ENCODE data around the gene CFDP1. TPM values are rescaled to one million over a fixed set of nuclear protein-coding genes. Genes with fewer than 3 reads are reported as not detected.

Gene CFDP1
- total RNA-seq, 1 experiment from 2014 or later, result 97.6 TPM

- Histone ChIP-seq H3K9me3 (ENCODE audit: low read depth, low read length, poor library complexity, severe bottlenecking) (no peaks in the 10 kb centered on the region), H3K4me1 (ENCODE audit: insufficient read depth, low read length, poor library complexity, severe bottlenecking) (peaks cover 33% of the 10 kb centered on the region), H3K4me3 (ENCODE audit: low read depth, low read length, poor library complexity, severe bottlenecking) (no peak overlapping the region), H3K36me3 (ENCODE audit: insufficient read depth, low read length, poor library complexity, severe bottlenecking) (peaks cover 16% of the 10 kb centered on the region), H3K27ac (ENCODE audit: low read depth, low read length, poor library complexity, severe bottlenecking) (peak overlapping the region; percentile 67), H3K27me3 (replicated peaks; ENCODE audit: insufficient read depth, low read depth, low read length, poor library complexity) (no peaks in the 10 kb centered on the region)
- TF ChIP-seq EZH2 (IDR thresholded peaks at IDR 0.05; ENCODE audit: borderline replicate concordance, low read depth, low read length, poor library complexity, severe bottlenecking) (no peak), CTCF (conservative IDR thresholded peaks at IDR 0.05; ENCODE audit: low read depth, low read length) (no peak)
- intact Hi-C loops (cut with micrococcal nuclease; ENCODE audit: unreplicated experiment), result no loop called here
- no TSS peak for BruUV-seq (replicated peaks)
- CTCF ChIA-PET, result no interaction called here
- DNase-seq (ENCODE audit: low spot score), result no peak
- POLR2A ChIA-PET (ENCODE audit: low non-redundant PET), result no interaction called here
These were observed 138.4 kb downstream of the CFDP1 start for GRCh38 chr16:75294773-75295459.

- Histone ChIP-seq H3K9me3 (ENCODE audit: low read depth, low read length, poor library complexity, severe bottlenecking) (no peaks in the 10 kb centered on the region), H3K27ac (ENCODE audit: low read depth, low read length, poor library complexity, severe bottlenecking) (peak overlapping the region; percentile 67), H3K27me3 (replicated peaks; ENCODE audit: insufficient read depth, low read depth, low read length, poor library complexity) (no peaks in the 10 kb centered on the region), H3K4me1 (ENCODE audit: insufficient read depth, low read length, poor library complexity, severe bottlenecking) (peaks cover 33% of the 10 kb centered on the region), H3K36me3 (ENCODE audit: insufficient read depth, low read length, poor library complexity, severe bottlenecking) (peaks cover 11% of the 10 kb centered on the region), H3K4me3 (ENCODE audit: low read depth, low read length, poor library complexity, severe bottlenecking) (no peak overlapping the region)
- BruUV-seq (replicated peaks), result no TSS peak
- ChIA-PET CTCF (interaction anchor here (0.7 kb wide), 1 partner anchor 94 kb away, joined by 3 read pairs; no protein-coding TSS in a partner anchor), POLR2A (ENCODE audit: low non-redundant PET) (no interaction called here)
- intact Hi-C loops (cut with micrococcal nuclease; ENCODE audit: unreplicated experiment), result no loop called here
- TF ChIP-seq CTCF (conservative IDR thresholded peaks at IDR 0.05; ENCODE audit: low read depth, low read length), result no peak
- no peak for TF ChIP-seq EZH2 (IDR thresholded peaks at IDR 0.05; ENCODE audit: borderline replicate concordance, low read depth, low read length, poor library complexity, severe bottlenecking)
- no peak for DNase-seq (ENCODE audit: low spot score)
These were observed 139.5 kb downstream of the CFDP1 start for GRCh38 chr16:75293772-75294171.

GRCh38 chr16:75293173-75293572 lies 140.1 kb downstream of the CFDP1 start:
- Histone ChIP-seq H3K27me3 (replicated peaks; ENCODE audit: insufficient read depth, low read depth, low read length, poor library complexity) (no peaks in the 10 kb centered on the region), H3K36me3 (ENCODE audit: insufficient read depth, low read length, poor library complexity, severe bottlenecking) (peaks cover 11% of the 10 kb centered on the region), H3K27ac (ENCODE audit: low read depth, low read length, poor library complexity, severe bottlenecking) (peak overlapping the region; percentile 67), H3K4me1 (ENCODE audit: insufficient read depth, low read length, poor library complexity, severe bottlenecking) (peaks cover 33% of the 10 kb centered on the region), H3K9me3 (ENCODE audit: low read depth, low read length, poor library complexity, severe bottlenecking) (no peaks in the 10 kb centered on the region), H3K4me3 (ENCODE audit: low read depth, low read length, poor library complexity, severe bottlenecking) (no peak overlapping the region)
- intact Hi-C loops (cut with micrococcal nuclease; ENCODE audit: unreplicated experiment), result no loop called here
- CTCF ChIA-PET, result no interaction called here
- no peak for TF ChIP-seq CTCF (conservative IDR thresholded peaks at IDR 0.05; ENCODE audit: low read depth, low read length)
- TF ChIP-seq EZH2 (IDR thresholded peaks at IDR 0.05; ENCODE audit: borderline replicate concordance, low read depth, low read length, poor library complexity, severe bottlenecking), result no peak
- no peak for DNase-seq (ENCODE audit: low spot score)
- no TSS peak for BruUV-seq (replicated peaks)
- POLR2A ChIA-PET (ENCODE audit: low non-redundant PET), result no interaction called here
